PFSK-1 (cell line): ENCODE results near the gene COPB2.

ENCODE experiments used
- FOXP2 ChIP-seq: optimal IDR thresholded peaks from 2 replicates; pipeline ENCODE3; 2011; ENCODE audit warnings: borderline replicate concordance, control low read depth, inconsistent platforms; ENCODE audit not compliant: insufficient read depth; ENCODE audit errors: extremely low read length, extremely low read depth
- POLR2AphosphoS5 ChIP-seq: IDR thresholded peaks from 2 replicates; pipeline ENCODE4 v1.6.1; 2012; ENCODE audit warnings: low read depth, mild to moderate bottlenecking, control low read depth, low read length, moderate library complexity
- SIN3A ChIP-seq: IDR thresholded peaks from 2 replicates; pipeline ENCODE4 v1.6.1; 2012; ENCODE audit warnings: mild to moderate bottlenecking, low read length, moderate library complexity, borderline replicate concordance; ENCODE audit not compliant: insufficient read depth

DNA sequence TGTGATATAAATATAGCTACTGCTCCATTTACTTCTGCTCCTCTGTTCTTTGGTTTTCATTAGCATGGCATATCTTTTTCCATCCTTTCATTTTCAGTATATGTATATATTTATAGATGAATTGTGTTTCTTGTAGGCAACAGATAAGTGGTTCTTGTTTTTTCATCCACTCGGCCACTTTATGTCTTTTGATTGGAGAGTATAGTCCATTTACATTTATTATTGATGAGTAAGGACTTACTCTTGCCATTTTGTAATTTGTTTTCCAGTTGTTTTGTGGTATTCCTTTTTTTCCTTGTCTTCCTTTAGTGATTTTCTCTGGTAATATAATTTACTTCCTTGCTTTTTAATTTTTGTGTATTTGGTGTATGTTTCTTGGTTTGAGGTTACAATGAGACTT, 26.8 kb upstream of the COPB2 start:
- TF ChIP-seq POLR2AphosphoS5 (no peak), SIN3A (no peak), FOXP2 (no peak)
